SK-N-SH (cell line): ENCODE measurements around the gene MBLAC1. TPM values are rescaled to one million over a fixed set of nuclear protein-coding genes. Genes with fewer than 3 reads are reported as not detected.

Experiments used
- CTCF ChIA-PET: fragments of 300-600, 350-600 bp; formaldehyde crosslinking; extraction: SDS; loops from one replicate; lab custom pipeline; 2021; lab: Yijun Ruan, JAX
- POLR2A ChIA-PET: fragments of 350-600 bp; sonication (Branson Sonifier 250); formaldehyde crosslinking; extraction: SDS; loops from one replicate; lab custom pipeline; 2020; ENCODE audit warnings: antibody characterized with exemption, inconsistent platforms; lab: Yijun Ruan, JAX
- DNase-seq: peaks from one replicate; pipeline ENCODE4 v3.0.0; 2012
- H2AFZ ChIP-seq: fragments of 200-600 bp; sonication (generic); 2 replicates; pipeline ENCODE4 v1.8.1; 2016; ENCODE audit warnings: antibody characterized with exemption, mild to moderate bottlenecking, low read depth
- H3F3A ChIP-seq: fragments of 200-600 bp; sonication (generic); replicated peaks from 2 replicates; pipeline ENCODE3; 2016; ENCODE audit warnings: antibody characterized with exemption, mild to moderate bottlenecking; ENCODE audit not compliant: insufficient read depth
- H3K27ac ChIP-seq, 2 experiments: fragments of 200-500 bp in 1 of 2; fragments of 200-600 bp in 1 of 2; sonication (Bioruptor generic) in 1 of 2; sonication (generic), shearing (Covaris generic) in 1 of 2; 2 replicates each; pipeline versions ENCODE4 v1.5.1 to v1.6.1; 2014 to 2016; ENCODE audit warnings: low read depth in 2 of 2, inconsistent platforms in 1 of 2, low read length in 1 of 2, mild to moderate bottlenecking in 1 of 2, mixed read lengths in 1 of 2
- H3K27me3 ChIP-seq: fragments of 200-600 bp; sonication (generic), shearing (Covaris generic); 2 replicates; pipeline ENCODE4 v1.6.1; 2016; ENCODE audit warnings: mixed run types; ENCODE audit not compliant: insufficient read depth
- H3K36me3 ChIP-seq, 2 experiments: fragments of 200-500 bp in 1 of 2; fragments of 200-600 bp in 1 of 2; sonication (Bioruptor generic) in 1 of 2; sonication (generic) in 1 of 2; replicated peaks in 1 of 2; 2 replicates each; pipeline versions ENCODE3 to v1.5.1; 2014 to 2016; ENCODE audit warnings: low read length in 1 of 2, mild to moderate bottlenecking in 1 of 2; ENCODE audit not compliant: insufficient read depth in 2 of 2, control insufficient read depth in 1 of 2
- H3K4me1 ChIP-seq, 2 experiments: fragments of 200-500 bp in 1 of 2; fragments of 200-600 bp in 1 of 2; sonication (Bioruptor generic) in 1 of 2; sonication (generic), shearing (Covaris generic) in 1 of 2; 2 replicates each; pipeline versions ENCODE4 v1.5.1 to v1.6.1; 2014 to 2016; ENCODE audit warnings: low read depth in 1 of 2, low read length in 1 of 2, mixed run types in 1 of 2; ENCODE audit not compliant: insufficient read depth in 2 of 2, control insufficient read depth in 1 of 2
- H3K4me2 ChIP-seq: fragments of 200-600 bp; sonication (generic), shearing (Covaris generic); 2 replicates; pipeline ENCODE4 v1.6.1; 2017; ENCODE audit warnings: mixed run types
- H3K4me3 ChIP-seq, 2 experiments: fragments of 200-500 bp in 1 of 2; fragments of 200-600 bp in 1 of 2; sonication (Bioruptor generic) in 1 of 2; sonication (generic), shearing (Covaris generic) in 1 of 2; 2 replicates each; pipeline versions ENCODE4 v1.5.1 to v1.8.1; 2014 to 2016; ENCODE audit warnings: low read depth in 2 of 2, inconsistent platforms in 1 of 2, low read length in 1 of 2, mild to moderate bottlenecking in 1 of 2, mixed read lengths in 1 of 2, moderate library complexity in 1 of 2
- H3K79me2 ChIP-seq: fragments of 200-600 bp; sonication (generic); 2 replicates; pipeline ENCODE4 v1.8.1; 2017; ENCODE audit warnings: mild to moderate bottlenecking; ENCODE audit not compliant: insufficient read depth
- H3K9ac ChIP-seq: fragments of 200-600 bp; sonication (generic); 2 replicates; pipeline ENCODE4 v1.6.1; 2017; ENCODE audit warnings: mixed run types
- H3K9me2 ChIP-seq: fragments of 200-600 bp; sonication (generic); 2 replicates; pipeline ENCODE4 v1.6.1; 2017; ENCODE audit warnings: mixed run types
- H3K9me3 ChIP-seq: fragments of 200-600 bp; sonication (generic); 2 replicates; pipeline ENCODE4 v1.6.1; 2017; ENCODE audit warnings: mixed run types, mild to moderate bottlenecking, moderate library complexity
- H4K20me1 ChIP-seq: fragments of 200-600 bp; sonication (generic); 2 replicates; pipeline ENCODE4 v1.6.1; 2017; ENCODE audit warnings: mild to moderate bottlenecking, mixed run types; ENCODE audit not compliant: insufficient read depth
- CHD2 ChIP-seq: fragments of 150-350 bp; IDR thresholded peaks from 2 replicates; pipeline ENCODE4 v1.6.1; 2018; ENCODE audit warnings: low read length; ENCODE audit not compliant: partially characterized antibody
- ELF1 ChIP-seq: IDR thresholded peaks from 2 replicates; pipeline ENCODE4 v1.4.0; 2012
- FOSL2 ChIP-seq: IDR thresholded peaks from 2 replicates; pipeline ENCODE4 v1.4.0; 2012; ENCODE audit warnings: low read depth, mild to moderate bottlenecking, moderate library complexity, borderline replicate concordance
- FOXJ3 ChIP-seq: sonication (generic); formaldehyde crosslinking; IDR thresholded peaks from 2 replicates; pipeline ENCODE4 v1.5.1; 2020; ENCODE audit warnings: mild to moderate bottlenecking, missing genetic modification reagents
- FOXM1 ChIP-seq: IDR thresholded peaks from 2 replicates; pipeline ENCODE4 v1.4.0; 2012; ENCODE audit warnings: low read depth, mild to moderate bottlenecking
- GABPA ChIP-seq: IDR thresholded peaks from 2 replicates; pipeline ENCODE4 v1.4.0; 2012; ENCODE audit warnings: low read depth, mild to moderate bottlenecking
- GATA2 ChIP-seq: sonication (generic); formaldehyde crosslinking; IDR thresholded peaks from 2 replicates; pipeline ENCODE4 v1.5.0; 2020; ENCODE audit warnings: mild to moderate bottlenecking, missing genetic modification reagents
- MXI1 ChIP-seq: IDR thresholded peaks from 2 replicates; pipeline ENCODE4 v1.6.1; 2012; ENCODE audit warnings: mild to moderate bottlenecking, low read depth, low read length, improper control_type of control experiment
- NFIC ChIP-seq: IDR thresholded peaks from 2 replicates; pipeline ENCODE4 v1.4.0; 2012; ENCODE audit warnings: borderline replicate concordance
- NRF1 ChIP-seq: IDR thresholded peaks from 2 replicates; pipeline ENCODE4 v1.6.1; 2012; ENCODE audit warnings: low read depth, mild to moderate bottlenecking, low read length
- POLR2AphosphoS5 ChIP-seq: IDR thresholded peaks from 2 replicates; pipeline ENCODE4 v1.6.1; 2012; ENCODE audit warnings: low read depth, low read length
- RAD21 ChIP-seq: IDR thresholded peaks from 2 replicates; pipeline ENCODE4 v1.6.1; 2012; ENCODE audit warnings: mild to moderate bottlenecking, low read length
- RFX5 ChIP-seq: IDR thresholded peaks from 2 replicates; pipeline ENCODE4 v1.6.1; 2012; ENCODE audit warnings: mild to moderate bottlenecking, improper control_type of control experiment, low read length
- RXRA ChIP-seq: IDR thresholded peaks from 2 replicates; pipeline ENCODE4 v1.4.0; 2012; ENCODE audit warnings: low read depth, mild to moderate bottlenecking, borderline replicate concordance
- SIN3A ChIP-seq: IDR thresholded peaks from 2 replicates; pipeline ENCODE4 v1.6.1; 2012; ENCODE audit warnings: low read depth, mild to moderate bottlenecking, low read length, moderate library complexity, borderline replicate concordance
- TAF1 ChIP-seq: IDR thresholded peaks from 2 replicates; pipeline ENCODE4 v1.6.1; 2012; ENCODE audit warnings: low read depth, mild to moderate bottlenecking, low read length, moderate library complexity, borderline replicate concordance
- TCF12 ChIP-seq: IDR thresholded peaks from 2 replicates; pipeline ENCODE4 v1.4.0; 2012
- TEAD4 ChIP-seq: IDR thresholded peaks from 2 replicates; pipeline ENCODE4 v1.4.0; 2012; ENCODE audit warnings: mild to moderate bottlenecking, borderline replicate concordance; ENCODE audit not compliant: insufficient read depth
- YY1 ChIP-seq: IDR thresholded peaks from 2 replicates; pipeline ENCODE4 v1.4.0; 2012; ENCODE audit warnings: low read depth, mild to moderate bottlenecking
- WGBS: methylation state at CpG from one replicate; pipeline ENCODE4 v1.1.6; 2017; ENCODE audit warnings: low lambda C conversion rate; 5-methylcytosine and 5-hydroxymethylcytosine counted together
- polyA plus RNA-seq, 3 experiments: library from polyadenylated mRNA; depleted of rRNA; stranded (reverse); fragments of >200 nt; gene quantifications; 2 replicates each; pipeline ENCODE4 v1.2.3, GENCODE V29; 2012
- TF ChIP-seq, protein P1 (sequence below): IDR thresholded peaks from 2 replicates; pipeline ENCODE4 v1.4.0; 2012; ENCODE audit warnings: low read depth, borderline replicate concordance
- TF ChIP-seq, protein P2 (sequence below): IDR thresholded peaks from 2 replicates; pipeline ENCODE4 v1.4.0; 2012; ENCODE audit warnings: low read depth

Gene MBLAC1
- polyA plus RNA-seq, 1 of the 3 experiments (the other 2 are of a cell fraction): 4.4 TPM

- 86% methylated on average over 16 of the region's 16 CpGs for WGBS
- no peak overlapping the region for H3K4me2 ChIP-seq
- H3K79me2 ChIP-seq: peaks cover 89% of the 10 kb centered on the region
- no peak for DNase-seq
- H3K9ac ChIP-seq: no peak overlapping the region
- peaks cover 3% of the 10 kb centered on the region; the same call in 1 of the 2 replicates for H4K20me1 ChIP-seq
- no peak overlapping the region; a peak in 1 of 4 replicates for H3K4me3 ChIP-seq
- TF ChIP-seq RXRA (no peak), TAF1 (no peak), FOXJ3 (CRISPR knock-in tag) (0 out of 2 replicates have a peak, but pooled peaks have one; percentile 43), NFIC (no peak), NRF1 (no peak), GATA2 (no peak), POLR2AphosphoS5 (peak; percentile 45; the same call in 1 of the 2 replicates), RFX5 (no peak), MXI1 (no peak), TEAD4 (no peak), GABPA (no peak), RAD21 (no peak), FOSL2 (no peak), FOXM1 (no peak), TCF12 (no peak), YY1 (no peak), ELF1 (no peak), SIN3A (0 out of 2 replicates have a peak, but pooled peaks have one; percentile 7), CHD2 (no peak)
- TF ChIP-seq, protein P1, sequence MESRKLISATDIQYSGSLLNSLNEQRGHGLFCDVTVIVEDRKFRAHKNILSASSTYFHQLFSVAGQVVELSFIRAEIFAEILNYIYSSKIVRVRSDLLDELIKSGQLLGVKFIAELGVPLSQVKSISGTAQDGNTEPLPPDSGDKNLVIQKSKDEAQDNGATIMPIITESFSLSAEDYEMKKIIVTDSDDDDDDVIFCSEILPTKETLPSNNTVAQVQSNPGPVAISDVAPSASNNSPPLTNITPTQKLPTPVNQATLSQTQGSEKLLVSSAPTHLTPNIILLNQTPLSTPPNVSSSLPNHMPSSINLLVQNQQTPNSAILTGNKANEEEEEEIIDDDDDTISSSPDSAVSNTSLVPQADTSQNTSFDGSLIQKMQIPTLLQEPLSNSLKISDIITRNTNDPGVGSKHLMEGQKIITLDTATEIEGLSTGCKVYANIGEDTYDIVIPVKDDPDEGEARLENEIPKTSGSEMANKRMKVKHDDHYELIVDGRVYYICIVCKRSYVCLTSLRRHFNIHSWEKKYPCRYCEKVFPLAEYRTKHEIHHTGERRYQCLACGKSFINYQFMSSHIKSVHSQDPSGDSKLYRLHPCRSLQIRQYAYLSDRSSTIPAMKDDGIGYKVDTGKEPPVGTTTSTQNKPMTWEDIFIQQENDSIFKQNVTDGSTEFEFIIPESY: peak; percentile 1; the same call in 1 of the 2 replicates
- TF ChIP-seq, protein P2, sequence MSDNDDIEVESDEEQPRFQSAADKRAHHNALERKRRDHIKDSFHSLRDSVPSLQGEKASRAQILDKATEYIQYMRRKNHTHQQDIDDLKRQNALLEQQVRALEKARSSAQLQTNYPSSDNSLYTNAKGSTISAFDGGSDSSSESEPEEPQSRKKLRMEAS: no peak
- peaks cover 75% of the 10 kb centered on the region for H3F3A ChIP-seq
- H3K27ac ChIP-seq: peak overlapping the region in 1 of 2 experiments; percentile 58; a peak in 2 of 4 replicates
- peaks cover 81 to 82% of the 10 kb centered on the region in 2 experiments for H3K36me3 ChIP-seq
- H3K27me3 ChIP-seq: no peaks in the 10 kb centered on the region
- H3K9me3 ChIP-seq: no peaks in the 10 kb centered on the region
- peaks cover 18 to 58% of the 10 kb centered on the region in 2 experiments; a peak in 3 of 4 replicates for H3K4me1 ChIP-seq
- no peaks in the 10 kb centered on the region for H3K9me2 ChIP-seq
- H2AFZ ChIP-seq: no peak overlapping the region
- ChIA-PET CTCF (interaction anchor here (1.2 kb wide), 1 partner anchor 37 kb away, joined by 6 read pairs; no protein-coding TSS in a partner anchor), POLR2A (interaction anchor here (1.0 to 7.5 kb wide), 2 partner anchors 7 to 35 kb away, joined by 4 to 98 read pairs; partner anchors contain the start of genes AP4M1 and MCM7)
These were observed 32.8 kb upstream of the MBLAC1 start for GRCh38 chr7:100093925-100094486.
